GM12801 (cell line): ENCODE measurements around the gene SLC14A1.

Experiments used
- TF ChIP-seq, protein P1 (sequence below): IDR thresholded peaks from one replicate; pipeline ENCODE4 v1.5.1; 2011; ENCODE audit warnings: control low read depth; ENCODE audit not compliant: insufficient read length; ENCODE audit errors: extremely low read depth

SLC14A1 gene

DNA sequence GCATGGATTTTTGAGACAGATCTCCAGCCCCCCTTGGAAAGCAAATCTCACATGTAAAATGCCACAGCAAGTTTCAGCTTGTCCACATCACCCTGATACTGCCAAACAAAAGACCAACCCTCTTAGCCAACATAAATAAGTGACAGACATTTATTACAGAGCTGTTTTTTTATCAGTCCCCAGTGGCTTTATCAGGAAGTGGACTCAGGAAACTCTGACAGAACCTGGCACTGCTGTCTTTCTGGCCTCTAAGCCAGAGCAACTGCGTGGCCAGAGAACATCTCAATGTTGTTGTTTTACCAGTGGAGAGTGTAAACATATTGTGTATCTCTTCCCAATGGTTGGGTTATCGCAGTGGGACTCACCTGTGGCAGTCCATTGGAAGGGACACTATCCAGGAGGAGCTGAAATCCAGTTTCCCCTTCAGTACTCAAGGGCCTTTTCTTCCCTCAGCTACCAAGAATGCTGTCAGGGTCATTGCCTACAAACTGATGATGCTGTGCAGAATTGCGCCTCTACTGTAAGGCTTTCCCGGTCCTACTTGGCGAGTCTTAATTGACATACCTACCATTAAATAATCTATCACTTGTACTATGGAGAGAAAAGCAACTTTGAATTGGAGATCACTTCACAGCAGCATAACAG is 22.0 kb downstream of the SLC14A1 start:
- TF ChIP-seq, protein P1, sequence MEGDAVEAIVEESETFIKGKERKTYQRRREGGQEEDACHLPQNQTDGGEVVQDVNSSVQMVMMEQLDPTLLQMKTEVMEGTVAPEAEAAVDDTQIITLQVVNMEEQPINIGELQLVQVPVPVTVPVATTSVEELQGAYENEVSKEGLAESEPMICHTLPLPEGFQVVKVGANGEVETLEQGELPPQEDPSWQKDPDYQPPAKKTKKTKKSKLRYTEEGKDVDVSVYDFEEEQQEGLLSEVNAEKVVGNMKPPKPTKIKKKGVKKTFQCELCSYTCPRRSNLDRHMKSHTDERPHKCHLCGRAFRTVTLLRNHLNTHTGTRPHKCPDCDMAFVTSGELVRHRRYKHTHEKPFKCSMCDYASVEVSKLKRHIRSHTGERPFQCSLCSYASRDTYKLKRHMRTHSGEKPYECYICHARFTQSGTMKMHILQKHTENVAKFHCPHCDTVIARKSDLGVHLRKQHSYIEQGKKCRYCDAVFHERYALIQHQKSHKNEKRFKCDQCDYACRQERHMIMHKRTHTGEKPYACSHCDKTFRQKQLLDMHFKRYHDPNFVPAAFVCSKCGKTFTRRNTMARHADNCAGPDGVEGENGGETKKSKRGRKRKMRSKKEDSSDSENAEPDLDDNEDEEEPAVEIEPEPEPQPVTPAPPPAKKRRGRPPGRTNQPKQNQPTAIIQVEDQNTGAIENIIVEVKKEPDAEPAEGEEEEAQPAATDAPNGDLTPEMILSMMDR: no peak

DNA sequence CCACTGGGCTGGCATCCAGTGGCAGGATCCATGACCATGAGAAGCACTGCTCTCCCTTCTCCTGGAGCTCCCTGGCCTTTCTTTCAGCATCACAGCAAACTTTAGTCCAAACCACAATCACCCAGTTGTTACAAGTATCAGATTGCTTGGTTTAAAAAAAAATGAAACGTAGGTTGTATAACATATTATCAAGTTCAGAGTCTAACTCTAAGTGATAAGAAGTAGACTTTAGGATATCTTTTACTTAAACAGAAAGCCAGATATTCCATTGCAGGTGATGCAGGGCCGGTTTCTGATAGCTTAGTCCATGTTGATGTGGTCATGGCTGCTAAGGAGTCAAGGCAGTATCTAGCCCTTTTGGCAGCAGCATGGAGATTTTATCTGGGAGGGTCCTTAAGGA is 24.5 kb downstream of the SLC14A1 start:
- TF ChIP-seq, protein P1: no peak

GRCh38 chr18:45749918-45750689 is 26.1 kb downstream of the SLC14A1 start:
- TF ChIP-seq, protein P1: no peak

DNA sequence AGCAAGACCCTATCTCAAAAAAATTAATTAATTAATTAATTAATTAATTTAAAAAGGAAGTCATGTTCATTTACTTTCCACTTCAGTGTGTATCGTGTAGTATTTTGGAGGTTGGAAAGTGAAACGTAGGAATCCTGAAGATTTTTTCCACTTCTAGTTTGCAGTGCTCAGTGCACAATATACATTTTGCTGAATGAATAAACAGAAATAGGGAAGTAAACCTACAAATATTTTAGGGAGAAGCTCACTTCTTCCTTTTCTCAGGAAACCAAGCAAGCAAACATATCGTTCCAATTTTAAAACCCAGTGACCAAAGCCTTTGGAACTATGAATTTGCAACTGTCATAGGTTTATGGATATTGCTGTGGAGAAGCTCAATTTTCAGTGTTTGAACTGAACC is 27.8 kb downstream of the SLC14A1 start:
- TF ChIP-seq, protein P1: no peak

DNA sequence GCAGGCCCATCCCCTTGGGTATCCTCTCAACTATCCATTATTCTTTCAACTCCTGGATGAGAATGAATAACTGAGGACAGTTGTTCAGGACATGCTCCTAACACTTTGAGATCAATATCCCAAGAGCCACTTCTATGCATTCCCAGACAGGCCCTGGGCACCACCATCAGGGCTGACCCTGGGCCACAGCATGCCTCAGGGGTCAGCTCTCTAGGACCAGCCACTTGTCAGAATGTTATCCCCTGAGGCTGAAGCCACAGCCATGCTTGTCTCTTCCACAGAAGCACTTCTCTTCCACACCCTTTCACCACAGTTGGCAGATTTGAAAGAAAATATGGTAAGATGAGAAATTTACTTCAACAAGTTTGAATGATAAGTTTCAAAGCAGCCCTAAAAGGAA is 28.7 kb downstream of the SLC14A1 start:
- TF ChIP-seq, protein P1: no peak

- TF ChIP-seq, protein P1: no peak
Observed at GRCh38 chr18:45753286-45753685, 29.3 kb downstream of the SLC14A1 start.

GRCh38 chr18:45755934-45756333 is 32.0 kb downstream of the SLC14A1 start:
- TF ChIP-seq, protein P1: no peak
